Measurements from ENCODE around the gene C1QTNF8.

The C1QTNF8 gene

GRCh38 chr16:1055557-1055924, 40.5 kb downstream of the C1QTNF8 start:
- DNase-seq, result no peak

- peak; percentile 57 for DNase-seq
Measured at GRCh38 chr16:1054660-1055556, 41.1 kb downstream of the C1QTNF8 start.

GRCh38 chr16:1053700-1054368, 42.2 kb downstream of the C1QTNF8 start:
- no peak for DNase-seq

GRCh38 chr16:1053121-1053521, 42.9 kb downstream of the C1QTNF8 start:
- DNase-seq, result no peak

GRCh38 chr16:1052721-1053120, 43.3 kb downstream of the C1QTNF8 start:
- DNase-seq, result no peak

- DNase-seq, result no peak
Measured at GRCh38 chr16:1051446-1051845, 44.6 kb downstream of the C1QTNF8 start.

- DNase-seq, result no peak
Measured at GRCh38 chr16:1050921-1051320, 45.1 kb downstream of the C1QTNF8 start.

GRCh38 chr16:1050516-1050915, 45.5 kb downstream of the C1QTNF8 start:
- DNase-seq, result no peak

GRCh38 chr16:1049976-1050247, 46.1 kb downstream of the C1QTNF8 start:
- DNase-seq, result no peak

GRCh38 chr16:1049113-1049975, 46.7 kb downstream of the C1QTNF8 start:
- no peak for DNase-seq

GRCh38 chr16:1048442-1049112, 47.5 kb downstream of the C1QTNF8 start:
- peak; percentile 55 for DNase-seq

GRCh38 chr16:1047801-1048200, 48.2 kb downstream of the C1QTNF8 start:
- DNase-seq, result no peak

- DNase-seq, result no peak
Measured at GRCh38 chr16:1047123-1047522, 48.9 kb downstream of the C1QTNF8 start.

- DNase-seq, result no peak
Measured at GRCh38 chr16:1045993-1046911, 49.8 kb downstream of the C1QTNF8 start.

- DNase-seq, result no peak
Measured at GRCh38 chr16:1045310-1045992, 50.6 kb downstream of the C1QTNF8 start.

GRCh38 chr16:1044460-1045309, 51.4 kb downstream of the C1QTNF8 start:
- no peak for DNase-seq

- no peak for DNase-seq
Measured at GRCh38 chr16:1043881-1044451, 52.1 kb downstream of the C1QTNF8 start.

GRCh38 chr16:1042866-1043265, 53.2 kb downstream of the C1QTNF8 start:
- DNase-seq, result no peak

GRCh38 chr16:1042049-1042744, 53.8 kb downstream of the C1QTNF8 start:
- DNase-seq, result no peak
